CD14-positive monocyte (primary cell): ENCODE results near the gene ARHGEF7. TPM values are rescaled to one million over a fixed set of nuclear protein-coding genes. Genes with fewer than 3 reads are reported as not detected.

Source experiments
- DNase-seq, 3 donors: peaks; one replicate each; pipeline ENCODE4 v3.0.0-alpha.2; 2011 to 2022
- H2AFZ ChIP-seq: 2 replicates; pipeline ENCODE4 v1.6.0; 2012; ENCODE audit warnings: mild to moderate bottlenecking, low read depth, low read length, inconsistent platforms; ENCODE audit not compliant: insufficient read depth, poor library complexity, severe bottlenecking
- H3K27ac ChIP-seq, 2 donors: 1 replicate in 1 of 2; 2 replicates in 1 of 2; pipeline ENCODE4 v1.5.1; 2012 to 2013; ENCODE audit warnings: low read length in 2 of 2, control low read depth in 1 of 2, inconsistent platforms in 1 of 2, low read depth in 1 of 2, mild to moderate bottlenecking in 1 of 2
- H3K27me3 ChIP-seq, 2 donors: one replicate each; pipeline versions ENCODE4 v1.6.0 to v1.6.1; 2011 to 2013; ENCODE audit warnings: low read length in 2 of 2; ENCODE audit not compliant: control insufficient read depth in 2 of 2, insufficient read depth in 2 of 2
- H3K36me3 ChIP-seq, 2 donors: replicated peaks in 1 of 2; 1 replicate in 1 of 2; 2 replicates in 1 of 2; pipeline versions ENCODE4 v1.5.1 to v1.6.1; 2012 to 2013; ENCODE audit warnings: low read length in 2 of 2, control low read depth in 1 of 2, inconsistent platforms in 1 of 2, mild to moderate bottlenecking in 1 of 2; ENCODE audit not compliant: insufficient read depth in 2 of 2, control insufficient read depth in 1 of 2
- H3K4me1 ChIP-seq, 2 donors: 1 replicate in 1 of 2; 2 replicates in 1 of 2; pipeline versions ENCODE4 v1.5.1 to v1.6.1; 2012 to 2013; ENCODE audit warnings: low read length in 2 of 2, control low read depth in 1 of 2, inconsistent platforms in 1 of 2, mild to moderate bottlenecking in 1 of 2, moderate library complexity in 1 of 2; ENCODE audit not compliant: insufficient read depth in 2 of 2, control insufficient read depth in 1 of 2
- H3K4me2 ChIP-seq: replicated peaks from 2 replicates; pipeline ENCODE3; 2012; ENCODE audit warnings: low read length, moderate library complexity, mild to moderate bottlenecking; ENCODE audit not compliant: poor library complexity, severe bottlenecking; ENCODE audit errors: extremely low read depth
- H3K4me3 ChIP-seq, 3 experiments: fragments of 200-600 bp in 1 of 3; sonication (generic) in 1 of 3; replicated peaks in 1 of 3; 1 replicate in 2 of 3; 2 replicates in 1 of 3; pipeline ENCODE4 v1.5.1; 2011 to 2013; ENCODE audit warnings: low read length in 3 of 3, mild to moderate bottlenecking in 3 of 3, control low read depth in 2 of 3, low read depth in 2 of 3, inconsistent platforms in 1 of 3, moderate library complexity in 1 of 3
- H3K79me2 ChIP-seq: 2 replicates; pipeline ENCODE4 v1.6.0; 2012; ENCODE audit warnings: mild to moderate bottlenecking, control low read depth, inconsistent platforms, low read length, moderate library complexity; ENCODE audit not compliant: insufficient read depth
- H3K9ac ChIP-seq: 2 replicates; pipeline ENCODE4 v1.6.0; 2017; ENCODE audit warnings: low read length, mild to moderate bottlenecking; ENCODE audit not compliant: insufficient read depth, poor library complexity, severe bottlenecking
- H3K9me3 ChIP-seq, 2 donors: replicated peaks in 1 of 2; 1 replicate in 1 of 2; 2 replicates in 1 of 2; pipeline versions ENCODE4 v1.5.1 to v1.6.1; 2012 to 2013; ENCODE audit warnings: low read length in 2 of 2, control low read depth in 1 of 2; ENCODE audit not compliant: control insufficient read depth in 1 of 2, insufficient read depth in 1 of 2
- H4K20me1 ChIP-seq: 2 replicates; pipeline ENCODE4 v1.6.0; 2012; ENCODE audit warnings: mild to moderate bottlenecking, low read length, control low read depth, moderate library complexity; ENCODE audit not compliant: insufficient read depth
- H3K27ac Mint-ChIP-seq, 7 donors: one replicate each; pipeline ENCODE4 v1.8.0; 2020; ENCODE audit warnings: mild to moderate bottlenecking in 7 of 7, mixed read lengths in 7 of 7, moderate library complexity in 6 of 7, inconsistent platforms in 2 of 7
- H3K27me3 Mint-ChIP-seq, 3 donors: one replicate each; pipeline ENCODE4 v1.8.0; 2021 to 2022; ENCODE audit warnings: low read depth in 3 of 3, mild to moderate bottlenecking in 3 of 3, mixed read lengths in 3 of 3, moderate library complexity in 3 of 3, inconsistent platforms in 1 of 3
- H3K36me3 Mint-ChIP-seq, 2 donors: one replicate each; pipeline ENCODE4 v1.8.0; 2020; ENCODE audit warnings: mixed read lengths in 2 of 2, inconsistent platforms in 1 of 2, mild to moderate bottlenecking in 1 of 2
- H3K4me1 Mint-ChIP-seq: one replicate; pipeline ENCODE4 v1.8.0; 2020; ENCODE audit warnings: mild to moderate bottlenecking, mixed read lengths
- H3K4me3 Mint-ChIP-seq, 2 donors: one replicate each; pipeline ENCODE4 v1.8.0; 2020; ENCODE audit warnings: mild to moderate bottlenecking in 2 of 2, mixed read lengths in 2 of 2, moderate library complexity in 1 of 2
- H3K9me3 Mint-ChIP-seq, 7 donors: one replicate each; pipeline ENCODE4 v1.8.0; 2020 to 2022; ENCODE audit warnings: mixed read lengths in 7 of 7, mild to moderate bottlenecking in 6 of 7, moderate library complexity in 6 of 7, inconsistent platforms in 2 of 7
- WGBS: methylation state at CpG from one replicate; pipeline ENCODE4 v1.1.5; 2013; ENCODE audit warnings: missing lambda C conversion rate; ENCODE audit not compliant: insufficient coverage; 5-methylcytosine and 5-hydroxymethylcytosine counted together
- intact Hi-C, 2 donors: fragments of 100-400 bp; cut with micrococcal nuclease; formaldehyde crosslinking; loops; one replicate each; pipeline versions ENCODE4 v1.15.0 to v1.15.1; 2023
- polyA plus RNA-seq, 3 donors: library from polyadenylated mRNA; depleted of rRNA in 1 of 3; unstranded in 2 of 3; stranded (reverse) in 1 of 3; fragments of 300-500 nt in 2 of 3; fragments of >200 nt in 1 of 3; fragmentation: Illumina TruSeq in 2 of 3; gene quantifications; 1 replicate in 2 of 3; 2 replicates in 1 of 3; pipeline ENCODE4 v1.2.3, GENCODE V29; 2012 to 2021
- TF ChIP-seq, protein P1 (sequence below): fragments of 200-600 bp; IDR thresholded peaks from one replicate; pipeline ENCODE4 v1.8.0; 2022; ENCODE audit warnings: antibody characterized with exemption, mild to moderate bottlenecking

Gene ARHGEF7
- polyA plus RNA-seq, 3 donors: 4.6 to 29.0 (median 6.1) TPM

- Mint-ChIP-seq H3K4me1 (no peaks in the 10 kb centered on the region), H3K27me3 (no peaks in the 10 kb centered on the region), H3K36me3 (peaks cover 2 to 12% of the 10 kb centered on the region in 2 donors), H3K4me3 (no peak overlapping the region), H3K9me3 (peaks cover 16 to 23% (median 20%) of the 10 kb centered on the region in 7 donors), H3K27ac (no peak overlapping the region)
- peaks cover 15 to 25% of the 10 kb centered on the region in 2 donors for H3K9me3 ChIP-seq
- H3K9ac ChIP-seq: no peak overlapping the region
- H3K36me3 ChIP-seq: no peaks in the 10 kb centered on the region
- H3K27ac ChIP-seq: no peak overlapping the region
- H2AFZ ChIP-seq: no peak overlapping the region
- no peaks in the 10 kb centered on the region for H3K4me1 ChIP-seq
- H3K4me2 ChIP-seq: no peak overlapping the region
- H3K79me2 ChIP-seq: no peaks in the 10 kb centered on the region
- TF ChIP-seq, protein P1, sequence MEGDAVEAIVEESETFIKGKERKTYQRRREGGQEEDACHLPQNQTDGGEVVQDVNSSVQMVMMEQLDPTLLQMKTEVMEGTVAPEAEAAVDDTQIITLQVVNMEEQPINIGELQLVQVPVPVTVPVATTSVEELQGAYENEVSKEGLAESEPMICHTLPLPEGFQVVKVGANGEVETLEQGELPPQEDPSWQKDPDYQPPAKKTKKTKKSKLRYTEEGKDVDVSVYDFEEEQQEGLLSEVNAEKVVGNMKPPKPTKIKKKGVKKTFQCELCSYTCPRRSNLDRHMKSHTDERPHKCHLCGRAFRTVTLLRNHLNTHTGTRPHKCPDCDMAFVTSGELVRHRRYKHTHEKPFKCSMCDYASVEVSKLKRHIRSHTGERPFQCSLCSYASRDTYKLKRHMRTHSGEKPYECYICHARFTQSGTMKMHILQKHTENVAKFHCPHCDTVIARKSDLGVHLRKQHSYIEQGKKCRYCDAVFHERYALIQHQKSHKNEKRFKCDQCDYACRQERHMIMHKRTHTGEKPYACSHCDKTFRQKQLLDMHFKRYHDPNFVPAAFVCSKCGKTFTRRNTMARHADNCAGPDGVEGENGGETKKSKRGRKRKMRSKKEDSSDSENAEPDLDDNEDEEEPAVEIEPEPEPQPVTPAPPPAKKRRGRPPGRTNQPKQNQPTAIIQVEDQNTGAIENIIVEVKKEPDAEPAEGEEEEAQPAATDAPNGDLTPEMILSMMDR: no peak
- no peaks in the 10 kb centered on the region for H3K27me3 ChIP-seq
- DNase-seq: no peak
- no peak overlapping the region for H3K4me3 ChIP-seq
- intact Hi-C loops: no loop called here
- 90% methylated on average over 10 of the region's 12 CpGs for WGBS
- no peaks in the 10 kb centered on the region for H4K20me1 ChIP-seq
Measured at GRCh38 chr13:111316161-111316730, 201.1 kb downstream of the ARHGEF7 start.

GRCh38 chr13:111317042-111317550 is 202.0 kb downstream of the ARHGEF7 start:
- Histone ChIP-seq H3K4me1 (no peaks in the 10 kb centered on the region), H3K9ac (no peak overlapping the region), H3K27me3 (no peaks in the 10 kb centered on the region), H3K4me2 (no peak overlapping the region), H4K20me1 (no peaks in the 10 kb centered on the region), H3K4me3 (no peak overlapping the region), H3K79me2 (no peaks in the 10 kb centered on the region), H2AFZ (no peak overlapping the region), H3K36me3 (no peaks in the 10 kb centered on the region), H3K9me3 (peaks cover 6 to 17% of the 10 kb centered on the region in 2 donors), H3K27ac (no peak overlapping the region)
- no peak overlapping the region for H3K4me3 Mint-ChIP-seq
- peaks cover 2 to 7% of the 10 kb centered on the region in 2 donors for H3K36me3 Mint-ChIP-seq
- TF ChIP-seq, protein P1: no peak
- WGBS: 97% methylated on average over 8 of the region's 14 CpGs
- intact Hi-C loops: no loop called here
- no peaks in the 10 kb centered on the region for H3K27me3 Mint-ChIP-seq
- DNase-seq: no peak
- no peaks in the 10 kb centered on the region for H3K4me1 Mint-ChIP-seq
- peaks cover 10 to 14% (median 12%) of the 10 kb centered on the region in 7 donors for H3K9me3 Mint-ChIP-seq
- H3K27ac Mint-ChIP-seq: peak overlapping the region in 1 of 7 donors; percentile 37
